ENCODE measurements around the gene TMEM9.
"Not testable (repeated sequence)": the region's sequence is repeated elsewhere in the genome, so short reads cannot be mapped to it uniquely, and the experiment has no call there.

TMEM9 gene

DNA sequence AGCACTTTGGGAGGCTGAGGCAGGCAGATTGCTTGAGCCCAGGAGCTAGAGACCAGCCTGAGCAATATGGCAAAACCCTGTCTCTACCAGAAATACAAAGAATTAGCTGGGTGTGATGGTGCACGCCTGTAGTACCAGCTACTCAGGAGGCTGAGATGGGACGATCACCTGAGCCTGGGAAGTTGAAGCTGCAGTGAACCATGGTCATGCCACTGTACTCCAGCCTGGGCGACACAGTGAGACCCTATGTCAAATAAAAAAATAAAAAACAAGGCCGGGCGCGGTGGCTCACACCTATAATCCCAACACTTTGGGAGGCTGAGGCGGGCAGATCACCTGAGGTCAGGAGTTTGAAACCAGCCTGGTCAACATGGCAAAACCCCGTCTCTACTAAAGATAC is 8.8 kb upstream of the TMEM9 start:
- not testable (repeated sequence) for H3K4me1 ChIP-seq (ENCODE audit: control insufficient read depth, insufficient read depth, low read length, poor library complexity, severe bottlenecking); H3K4me3 ChIP-seq (ENCODE audit: extremely low read depth, insufficient read depth, low read length, poor library complexity, severe bottlenecking); H3K9me3 ChIP-seq (ENCODE audit: control insufficient read depth, low read length); H3K27ac ChIP-seq (ENCODE audit: low read depth, low read length, severe bottlenecking); H3K36me3 ChIP-seq (ENCODE audit: control insufficient read depth, insufficient read depth, low read length)
- WGBS, 2 experiments (ENCODE audit: insufficient coverage in 2 of 2), result 87% methylated on average over 7 to 8 of the region's 8 CpGs

DNA sequence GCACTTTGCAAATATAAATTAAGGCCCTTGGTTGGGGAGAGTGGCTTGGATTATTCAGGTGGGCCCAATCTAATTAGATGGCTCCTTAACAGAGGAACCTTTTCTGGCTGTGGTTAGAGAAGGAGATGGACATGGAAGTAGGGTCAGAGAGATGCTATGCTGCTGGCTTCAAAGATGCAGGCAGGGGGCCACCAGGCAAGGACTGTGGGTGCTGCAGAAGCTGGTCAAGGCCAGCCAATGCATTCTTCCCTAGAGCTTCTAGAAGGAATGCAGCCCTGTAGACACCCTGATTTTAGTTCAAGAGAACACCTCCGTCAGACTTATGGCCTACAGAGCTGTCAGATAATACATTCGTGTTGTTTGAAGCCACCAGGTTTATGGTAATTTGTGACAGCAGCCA is 3.7 kb upstream of the TMEM9 start:
- Histone ChIP-seq H3K4me3 (ENCODE audit: extremely low read depth, insufficient read depth, low read length, poor library complexity, severe bottlenecking) (no peak overlapping the region), H3K27ac (ENCODE audit: low read depth, low read length, severe bottlenecking) (no peak overlapping the region), H3K9me3 (ENCODE audit: control insufficient read depth, low read length) (no peaks in the 10 kb centered on the region), H3K4me1 (ENCODE audit: control insufficient read depth, insufficient read depth, low read length, poor library complexity, severe bottlenecking) (peaks cover 5% of the 10 kb centered on the region), H3K36me3 (ENCODE audit: control insufficient read depth, insufficient read depth, low read length) (no peaks in the 10 kb centered on the region)
- WGBS, 2 experiments (ENCODE audit: insufficient coverage in 2 of 2), result 87 to 88% methylated on average over 1 to 2 of the region's 2 CpGs

DNA sequence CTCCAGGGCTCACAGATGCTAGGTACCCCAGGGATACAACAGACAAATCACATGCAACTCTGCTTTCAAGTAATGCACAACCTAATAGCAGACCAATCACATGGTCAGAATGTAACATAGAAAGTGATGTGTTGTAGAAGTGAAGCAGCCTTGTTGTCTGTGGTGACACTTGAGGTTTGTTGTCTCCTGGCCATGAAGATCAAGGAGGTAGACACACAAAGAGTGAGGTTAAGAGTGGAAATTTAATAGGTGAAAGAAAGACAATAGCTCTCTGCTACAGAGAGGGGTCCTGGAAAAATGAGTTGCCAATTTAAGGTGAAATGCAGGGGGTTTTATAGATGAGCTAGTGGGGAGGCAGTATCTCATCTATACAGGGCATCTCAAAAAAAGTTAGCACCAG is 2.5 kb upstream of the TMEM9 start:
- no peak overlapping the region for H3K4me3 ChIP-seq (ENCODE audit: extremely low read depth, insufficient read depth, low read length, poor library complexity, severe bottlenecking)
- no peaks in the 10 kb centered on the region for H3K9me3 ChIP-seq (ENCODE audit: control insufficient read depth, low read length)
- no peak overlapping the region for H3K27ac ChIP-seq (ENCODE audit: low read depth, low read length, severe bottlenecking)
- peaks cover 5% of the 10 kb centered on the region for H3K4me1 ChIP-seq (ENCODE audit: control insufficient read depth, insufficient read depth, low read length, poor library complexity, severe bottlenecking)
- peaks cover 9% of the 10 kb centered on the region for H3K36me3 ChIP-seq (ENCODE audit: control insufficient read depth, insufficient read depth, low read length)

DNA sequence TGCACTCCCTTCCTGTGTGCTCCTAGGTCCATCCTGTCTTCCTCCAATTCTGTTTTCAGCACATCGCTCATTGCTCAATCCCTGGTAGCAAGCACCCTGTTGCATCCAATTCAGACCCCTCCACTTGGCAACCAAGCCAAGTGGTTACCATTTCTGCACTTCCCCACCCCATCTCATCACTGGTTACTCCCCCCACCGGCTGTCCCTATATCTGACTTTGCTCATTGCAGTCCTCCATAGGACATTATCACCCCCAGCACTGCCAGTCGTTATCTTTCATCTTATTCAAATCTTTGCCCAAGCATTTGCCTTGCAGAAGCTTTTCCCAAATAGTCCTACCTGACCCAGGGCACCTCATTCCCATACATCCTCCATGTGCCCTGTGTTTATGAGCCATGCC is 2.1 kb upstream of the TMEM9 start:
- no peaks in the 10 kb centered on the region for H3K9me3 ChIP-seq (ENCODE audit: control insufficient read depth, low read length)
- H3K36me3 ChIP-seq (ENCODE audit: control insufficient read depth, insufficient read depth, low read length), result peaks cover 13% of the 10 kb centered on the region
- WGBS, 2 experiments (ENCODE audit: insufficient coverage in 2 of 2), result 81 to 93% methylated on average over 3 of the region's 3 CpGs
- H3K4me3 ChIP-seq (ENCODE audit: extremely low read depth, insufficient read depth, low read length, poor library complexity, severe bottlenecking), result no peak overlapping the region
- H3K4me1 ChIP-seq (ENCODE audit: control insufficient read depth, insufficient read depth, low read length, poor library complexity, severe bottlenecking), result peaks cover 5% of the 10 kb centered on the region
- no peak overlapping the region for H3K27ac ChIP-seq (ENCODE audit: low read depth, low read length, severe bottlenecking)

DNA sequence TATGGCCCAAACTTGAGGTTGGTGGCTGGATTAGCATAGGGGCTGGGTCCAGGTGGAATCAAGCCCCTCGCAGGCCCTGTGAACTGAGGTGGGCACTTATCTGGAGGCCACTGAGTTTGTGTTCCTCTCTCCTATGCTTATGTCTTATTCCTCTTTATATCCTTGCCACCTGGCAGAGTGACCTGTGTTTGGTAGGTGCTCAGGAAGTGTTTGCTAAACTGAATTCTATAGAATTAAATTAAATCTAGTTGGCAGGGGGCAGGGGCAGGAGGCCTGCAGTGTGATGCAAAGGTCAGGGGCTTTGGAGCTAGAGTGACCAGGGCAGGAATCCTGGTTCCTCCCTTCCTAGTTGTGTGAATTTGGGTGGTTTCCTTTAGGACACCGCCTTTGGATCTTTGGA is 1.1 kb upstream of the TMEM9 start:
- Histone ChIP-seq H3K27ac (ENCODE audit: low read depth, low read length, severe bottlenecking) (no peak overlapping the region), H3K9me3 (ENCODE audit: control insufficient read depth, low read length) (no peaks in the 10 kb centered on the region), H3K4me3 (ENCODE audit: extremely low read depth, insufficient read depth, low read length, poor library complexity, severe bottlenecking) (no peak overlapping the region), H3K4me1 (ENCODE audit: control insufficient read depth, insufficient read depth, low read length, poor library complexity, severe bottlenecking) (peaks cover 5% of the 10 kb centered on the region), H3K36me3 (ENCODE audit: control insufficient read depth, insufficient read depth, low read length) (peaks cover 23% of the 10 kb centered on the region)
- WGBS, 2 experiments (ENCODE audit: insufficient coverage in 2 of 2), result no CpG with 5 or more reads among the region's 2 CpGs

DNA sequence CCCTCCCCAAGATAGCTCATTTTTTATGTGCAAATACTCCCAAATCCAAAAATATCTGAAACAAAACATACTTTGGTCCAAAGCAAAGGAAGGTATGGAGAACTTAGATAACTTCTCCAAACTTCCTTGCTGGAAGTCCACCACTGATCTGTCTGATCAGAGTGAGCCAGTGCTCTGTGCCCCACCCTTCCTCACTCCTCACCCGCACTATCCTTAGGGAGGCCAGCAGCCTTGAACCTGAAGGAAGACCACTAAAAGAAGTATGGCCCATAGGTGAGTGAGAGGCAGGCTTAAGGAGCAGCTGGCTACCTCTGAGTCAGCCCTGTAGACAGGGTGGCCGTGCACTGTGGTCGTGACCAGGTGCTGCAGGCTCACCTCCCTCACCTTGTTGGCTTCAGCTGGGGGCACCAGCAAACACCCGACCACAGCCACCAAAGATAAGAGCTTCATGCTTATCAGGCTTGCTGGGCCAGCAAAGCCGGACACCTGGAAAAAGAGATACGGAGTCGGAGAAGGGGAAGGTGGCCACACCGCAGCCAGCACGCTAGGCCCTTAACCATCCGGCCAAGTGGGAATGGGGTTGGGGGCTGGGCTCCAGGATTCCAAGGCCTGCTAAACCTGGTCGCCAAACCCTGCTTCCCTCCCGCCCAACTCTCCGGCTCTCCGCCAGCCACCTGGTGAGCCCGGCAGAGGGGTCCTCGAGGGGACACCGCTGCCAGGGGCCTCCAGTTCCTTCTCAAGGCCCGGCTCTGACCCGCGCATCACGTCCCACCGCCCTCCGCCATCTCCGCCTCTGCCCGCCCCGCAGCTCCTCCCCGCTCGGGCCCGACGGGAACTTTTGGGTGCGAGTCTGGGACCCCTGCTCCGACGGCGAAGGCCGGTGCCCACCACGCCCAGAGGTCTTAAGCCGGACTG is 543 bp downstream of the TMEM9 start:
- no peaks in the 10 kb centered on the region for H3K9me3 ChIP-seq (ENCODE audit: control insufficient read depth, low read length)
- H3K27ac ChIP-seq (ENCODE audit: low read depth, low read length, severe bottlenecking), result peak overlapping the region; percentile 37
- peaks cover 39% of the 10 kb centered on the region for H3K36me3 ChIP-seq (ENCODE audit: control insufficient read depth, insufficient read depth, low read length)
- WGBS, 2 experiments (ENCODE audit: insufficient coverage in 2 of 2), result 1 to 3% methylated on average over 29 to 31 of the region's 37 CpGs
- peaks cover 5% of the 10 kb centered on the region for H3K4me1 ChIP-seq (ENCODE audit: control insufficient read depth, insufficient read depth, low read length, poor library complexity, severe bottlenecking)
- H3K4me3 ChIP-seq (ENCODE audit: extremely low read depth, insufficient read depth, low read length, poor library complexity, severe bottlenecking), result peak overlapping the region; percentile 72

DNA sequence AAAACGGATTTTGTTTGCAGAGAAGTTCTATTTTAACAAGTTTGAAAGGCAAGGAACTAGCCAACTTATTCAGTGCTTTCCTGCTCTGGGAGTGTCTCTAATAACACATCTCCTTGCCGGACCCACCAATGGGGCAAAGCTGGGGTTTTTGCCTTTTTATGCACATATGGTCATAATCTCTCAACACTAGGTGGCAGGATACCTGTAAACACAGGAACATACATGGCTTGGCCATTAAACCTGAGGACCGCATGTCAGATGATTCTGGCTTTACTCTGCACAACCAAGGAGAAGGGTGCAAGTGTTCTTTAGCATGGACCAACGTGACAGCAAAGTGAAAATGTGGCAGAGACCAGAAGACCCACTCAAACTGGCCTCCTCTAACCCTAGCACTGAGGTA is 4.9 kb downstream of the TMEM9 start:
- Histone ChIP-seq H3K36me3 (ENCODE audit: control insufficient read depth, insufficient read depth, low read length) (peaks cover 83% of the 10 kb centered on the region), H3K4me1 (ENCODE audit: control insufficient read depth, insufficient read depth, low read length, poor library complexity, severe bottlenecking) (peaks cover 5% of the 10 kb centered on the region)
- 91 to 93% methylated on average over 4 of the region's 4 CpGs for WGBS, 2 experiments (ENCODE audit: insufficient coverage in 2 of 2)

DNA sequence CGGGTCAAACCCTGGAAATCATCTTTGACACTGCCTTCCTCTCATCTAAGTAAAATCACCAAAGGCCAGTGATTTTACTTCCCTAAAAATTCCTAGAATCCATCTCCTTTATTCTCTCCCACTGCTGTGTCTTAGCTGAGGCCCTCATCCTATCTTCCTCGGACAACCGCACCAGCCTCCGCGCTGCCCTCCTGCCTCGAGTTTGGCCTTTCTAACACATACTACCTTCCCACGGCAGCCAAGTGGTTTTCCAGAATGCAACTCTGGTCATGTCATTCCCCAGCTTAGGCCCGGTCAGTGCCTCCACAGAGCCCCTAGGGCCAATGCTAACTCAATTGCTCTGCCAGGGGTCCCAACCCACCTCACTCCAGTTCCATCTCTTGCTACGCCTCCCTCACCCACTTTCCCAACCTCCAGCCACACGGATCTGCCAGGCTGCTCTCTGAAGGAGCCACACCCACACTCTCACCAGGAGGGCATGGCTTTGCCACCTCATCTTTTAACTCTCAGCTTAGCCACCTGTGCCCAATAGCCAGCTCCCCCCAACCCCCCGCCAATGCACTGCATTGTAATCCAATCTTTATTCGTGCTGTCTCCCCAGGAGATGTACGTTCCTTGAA is 6.8 kb downstream of the TMEM9 start:
- Histone ChIP-seq H3K36me3 (ENCODE audit: control insufficient read depth, insufficient read depth, low read length) (peaks cover 99% of the 10 kb centered on the region), H3K4me3 (ENCODE audit: extremely low read depth, insufficient read depth, low read length, poor library complexity, severe bottlenecking) (no peak overlapping the region), H3K27ac (ENCODE audit: low read depth, low read length, severe bottlenecking) (no peak overlapping the region), H3K9me3 (ENCODE audit: control insufficient read depth, low read length) (no peaks in the 10 kb centered on the region), H3K4me1 (ENCODE audit: control insufficient read depth, insufficient read depth, low read length, poor library complexity, severe bottlenecking) (no peaks in the 10 kb centered on the region)
- WGBS, 2 experiments (ENCODE audit: insufficient coverage in 2 of 2), result 86 to 95% methylated on average over 2 to 11 of the region's 13 CpGs

More for the DNA sequence above, 4.9 kb downstream of the TMEM9 start:
- no peaks in the 10 kb centered on the region for H3K9me3 ChIP-seq (ENCODE audit: control insufficient read depth, low read length)
- no peak overlapping the region for H3K27ac ChIP-seq (ENCODE audit: low read depth, low read length, severe bottlenecking)
- H3K4me3 ChIP-seq (ENCODE audit: extremely low read depth, insufficient read depth, low read length, poor library complexity, severe bottlenecking), result no peak overlapping the region

DNA sequence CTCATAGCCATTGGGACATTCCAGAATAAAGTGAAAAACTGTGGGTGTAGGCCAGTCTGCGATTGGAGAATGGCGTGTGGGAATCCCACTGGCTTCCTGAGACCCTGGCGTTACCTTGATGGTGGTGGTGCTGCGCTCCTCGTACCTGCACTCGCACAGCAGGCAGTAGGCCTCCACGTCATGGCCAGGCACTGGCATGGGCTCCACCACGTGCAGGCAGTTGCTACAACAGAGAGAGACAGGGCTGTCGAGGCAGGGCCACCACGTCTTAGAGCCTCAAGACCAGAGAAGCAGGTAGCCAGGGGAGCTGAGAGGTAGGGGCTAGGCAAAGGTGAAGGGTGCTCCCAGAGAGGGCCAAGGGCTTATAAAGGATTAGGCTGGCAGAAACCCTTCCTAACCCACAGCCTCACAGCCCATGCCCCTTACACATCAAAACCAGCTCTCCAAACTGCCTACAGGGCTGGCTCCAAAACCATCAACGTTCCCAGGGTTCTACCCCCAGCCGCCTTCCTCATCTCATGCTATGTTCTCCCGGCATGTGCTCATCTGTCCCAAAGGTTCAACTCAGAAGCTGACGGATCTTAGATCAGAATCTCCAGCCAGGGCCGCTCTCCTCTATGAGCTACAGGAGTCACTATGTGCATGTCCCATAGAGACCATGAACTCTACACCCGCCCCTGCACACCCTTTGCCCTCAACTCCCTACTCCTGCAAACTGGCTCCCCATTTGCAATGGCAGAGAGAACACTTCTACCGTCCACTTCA is 7.5 kb downstream of the TMEM9 start:
- WGBS, 2 experiments (ENCODE audit: insufficient coverage in 2 of 2), result 90 to 92% methylated on average over 16 of the region's 17 CpGs
- no peak overlapping the region for H3K4me3 ChIP-seq (ENCODE audit: extremely low read depth, insufficient read depth, low read length, poor library complexity, severe bottlenecking)
- peaks cover 99% of the 10 kb centered on the region for H3K36me3 ChIP-seq (ENCODE audit: control insufficient read depth, insufficient read depth, low read length)
- H3K4me1 ChIP-seq (ENCODE audit: control insufficient read depth, insufficient read depth, low read length, poor library complexity, severe bottlenecking), result no peaks in the 10 kb centered on the region
- no peaks in the 10 kb centered on the region for H3K9me3 ChIP-seq (ENCODE audit: control insufficient read depth, low read length)
- no peak overlapping the region for H3K27ac ChIP-seq (ENCODE audit: low read depth, low read length, severe bottlenecking)

DNA sequence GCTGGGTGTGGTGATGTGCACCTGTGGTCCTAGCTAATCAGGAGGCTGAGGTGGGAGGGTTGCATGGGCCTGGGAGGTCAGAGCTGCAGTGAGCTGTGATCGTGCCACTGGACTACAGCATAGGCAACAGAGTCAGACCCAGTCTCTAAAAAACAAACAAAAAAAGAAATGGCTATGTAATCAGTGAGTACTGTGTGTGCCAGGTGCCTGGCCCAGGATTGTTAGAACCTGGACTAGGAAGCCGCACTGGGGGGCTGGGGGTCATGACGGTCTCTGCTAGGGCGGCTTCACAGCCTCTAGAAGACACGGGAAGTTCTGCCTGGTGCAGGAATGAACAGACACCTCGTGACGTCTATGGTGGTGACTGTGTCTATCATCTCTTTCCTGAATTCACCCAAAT is 8.5 kb downstream of the TMEM9 start:
- Histone ChIP-seq H3K4me1 (ENCODE audit: control insufficient read depth, insufficient read depth, low read length, poor library complexity, severe bottlenecking) (peaks cover 1% of the 10 kb centered on the region), H3K36me3 (ENCODE audit: control insufficient read depth, insufficient read depth, low read length) (peaks cover 99% of the 10 kb centered on the region), H3K27ac (ENCODE audit: low read depth, low read length, severe bottlenecking) (no peak overlapping the region), H3K9me3 (ENCODE audit: control insufficient read depth, low read length) (no peaks in the 10 kb centered on the region), H3K4me3 (ENCODE audit: extremely low read depth, insufficient read depth, low read length, poor library complexity, severe bottlenecking) (no peak overlapping the region)
- WGBS, 2 experiments (ENCODE audit: insufficient coverage in 2 of 2), result 94 to 100% methylated on average over 5 to 6 of the region's 7 CpGs

Measured in mesodermal cell (in vitro differentiated cells).